Effector memory CD4-positive, alpha-beta T cell (primary cell): Measurements from ENCODE around the gene FABP3.

ENCODE experiments used
- DNase-seq, 3 donors: peaks; one replicate each; pipeline ENCODE4 v3.0.0-alpha.2; 2020
- H3K27ac ChIP-seq: 2 replicates; pipeline ENCODE4 v1.7.0; 2013; ENCODE audit warnings: mild to moderate bottlenecking, low read length, moderate library complexity; ENCODE audit not compliant: insufficient read depth, poor library complexity, severe bottlenecking
- H3K27me3 ChIP-seq: replicated peaks from 2 replicates; pipeline ENCODE4 v1.7.0; 2013; ENCODE audit warnings: mild to moderate bottlenecking, low read length; ENCODE audit not compliant: insufficient read depth, control insufficient read depth, poor library complexity, severe bottlenecking
- H3K36me3 ChIP-seq: 2 replicates; pipeline ENCODE4 v1.7.0; 2013; ENCODE audit warnings: mild to moderate bottlenecking, low read length, moderate library complexity; ENCODE audit not compliant: control insufficient read depth, insufficient read depth
- H3K4me1 ChIP-seq: 2 replicates; pipeline ENCODE4 v1.7.0; 2013; ENCODE audit warnings: low read length, mild to moderate bottlenecking; ENCODE audit not compliant: control insufficient read depth, insufficient read depth, poor library complexity, severe bottlenecking
- H3K4me3 ChIP-seq: 2 replicates; pipeline ENCODE4 v1.7.0; 2013; ENCODE audit warnings: low read length, low read depth, mild to moderate bottlenecking; ENCODE audit not compliant: insufficient read depth, poor library complexity, severe bottlenecking
- H3K9me3 ChIP-seq: 2 replicates; pipeline ENCODE4 v1.7.0; 2013; ENCODE audit warnings: mild to moderate bottlenecking, low read length, moderate library complexity; ENCODE audit not compliant: control insufficient read depth

FABP3 gene

GRCh38 chr1:31356427-31356826 lies 16.4 kb downstream of the FABP3 start:
- H3K36me3 ChIP-seq = peaks cover 29% of the 10 kb centered on the region
- no peaks in the 10 kb centered on the region for H3K27me3 ChIP-seq
- no peaks in the 10 kb centered on the region for H3K4me1 ChIP-seq
- H3K9me3 ChIP-seq = no peaks in the 10 kb centered on the region
- no peak for DNase-seq
- H3K4me3 ChIP-seq = no peak overlapping the region
- no peak overlapping the region for H3K27ac ChIP-seq

GRCh38 chr1:31354283-31354682 lies 18.6 kb downstream of the FABP3 start:
- H3K4me1 ChIP-seq = no peaks in the 10 kb centered on the region
- no peak for DNase-seq
- H3K36me3 ChIP-seq = peaks cover 36% of the 10 kb centered on the region
- no peak overlapping the region for H3K4me3 ChIP-seq
- no peaks in the 10 kb centered on the region for H3K27me3 ChIP-seq
- H3K27ac ChIP-seq = no peak overlapping the region
- H3K9me3 ChIP-seq = no peaks in the 10 kb centered on the region

DNA sequence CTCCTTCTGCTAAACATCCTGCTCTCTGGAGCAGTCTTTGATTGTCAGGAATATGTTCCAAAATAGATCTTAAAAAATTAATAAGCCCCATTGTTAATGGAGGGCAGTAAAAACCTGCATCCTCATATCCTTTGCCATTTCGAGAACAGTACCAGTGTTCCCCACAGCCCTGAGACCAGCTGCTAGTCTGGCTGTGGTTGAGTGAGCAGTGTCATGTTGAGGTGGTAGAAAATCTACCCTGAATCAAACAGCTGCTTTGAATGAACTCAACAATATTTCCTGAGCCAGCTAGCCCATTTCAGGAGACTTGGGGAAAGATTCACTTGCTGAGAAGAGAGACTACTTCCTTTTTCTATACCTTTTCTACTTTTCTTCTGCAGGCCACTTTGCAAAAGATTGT lies 24.4 kb downstream of the FABP3 start:
- Histone ChIP-seq H3K27me3 (no peaks in the 10 kb centered on the region), H3K4me1 (no peaks in the 10 kb centered on the region), H3K27ac (no peak overlapping the region), H3K9me3 (no peaks in the 10 kb centered on the region), H3K4me3 (no peak overlapping the region), H3K36me3 (peaks cover 33% of the 10 kb centered on the region)
- no peak for DNase-seq

DNA sequence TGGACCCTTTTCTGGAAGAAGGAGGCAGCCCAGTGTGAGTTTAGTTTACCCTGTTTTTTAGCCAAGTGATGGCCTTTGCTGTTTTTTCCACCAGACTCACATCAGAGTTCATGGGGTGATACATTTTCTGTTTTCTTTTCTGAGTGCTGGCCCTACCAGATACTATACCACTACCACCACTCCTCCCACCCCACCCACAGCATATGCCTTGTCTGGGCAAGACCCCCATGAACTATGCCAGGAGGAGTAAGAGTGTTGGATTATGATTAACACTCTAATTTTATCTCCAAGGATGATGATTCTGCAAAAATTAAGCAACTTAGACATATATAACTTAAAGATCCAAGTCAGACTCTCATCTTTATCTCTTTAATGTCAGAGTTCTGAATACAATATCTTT lies 26.1 kb downstream of the FABP3 start:
- Histone ChIP-seq H3K36me3 (peaks cover 31% of the 10 kb centered on the region), H3K4me1 (no peaks in the 10 kb centered on the region), H3K27me3 (no peaks in the 10 kb centered on the region), H3K27ac (no peak overlapping the region), H3K4me3 (no peak overlapping the region), H3K9me3 (no peaks in the 10 kb centered on the region)
- no peak for DNase-seq

DNA sequence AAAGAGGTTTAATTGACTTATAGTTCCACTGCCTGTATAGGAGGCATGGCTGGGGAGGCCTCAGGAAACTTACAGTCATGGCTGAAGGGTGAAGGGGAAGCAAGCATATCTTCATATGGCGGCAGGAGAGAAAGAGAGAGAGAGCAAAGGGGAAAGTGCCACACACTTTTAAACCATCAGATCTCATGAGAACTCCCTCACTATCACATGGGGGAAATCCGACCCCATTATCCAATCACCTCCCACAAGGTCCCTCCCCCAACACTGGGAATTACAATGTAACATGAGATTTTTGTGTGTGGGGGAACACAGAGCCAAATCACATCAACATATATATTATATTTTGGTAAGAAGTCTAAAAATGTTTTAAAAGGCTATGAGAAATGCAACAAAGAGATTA lies 27.2 kb downstream of the FABP3 start:
- H3K4me1 ChIP-seq = no peaks in the 10 kb centered on the region
- H3K4me3 ChIP-seq = no peak overlapping the region
- no peak overlapping the region for H3K27ac ChIP-seq
- no peak for DNase-seq
- no peaks in the 10 kb centered on the region for H3K27me3 ChIP-seq
- no peaks in the 10 kb centered on the region for H3K9me3 ChIP-seq
- H3K36me3 ChIP-seq = peaks cover 21% of the 10 kb centered on the region

GRCh38 chr1:31344503-31344902 lies 28.4 kb downstream of the FABP3 start:
- Histone ChIP-seq H3K9me3 (no peaks in the 10 kb centered on the region), H3K4me3 (no peak overlapping the region), H3K27ac (no peak overlapping the region), H3K36me3 (peaks cover 26% of the 10 kb centered on the region), H3K27me3 (no peaks in the 10 kb centered on the region), H3K4me1 (no peaks in the 10 kb centered on the region)
- DNase-seq = no peak

DNA sequence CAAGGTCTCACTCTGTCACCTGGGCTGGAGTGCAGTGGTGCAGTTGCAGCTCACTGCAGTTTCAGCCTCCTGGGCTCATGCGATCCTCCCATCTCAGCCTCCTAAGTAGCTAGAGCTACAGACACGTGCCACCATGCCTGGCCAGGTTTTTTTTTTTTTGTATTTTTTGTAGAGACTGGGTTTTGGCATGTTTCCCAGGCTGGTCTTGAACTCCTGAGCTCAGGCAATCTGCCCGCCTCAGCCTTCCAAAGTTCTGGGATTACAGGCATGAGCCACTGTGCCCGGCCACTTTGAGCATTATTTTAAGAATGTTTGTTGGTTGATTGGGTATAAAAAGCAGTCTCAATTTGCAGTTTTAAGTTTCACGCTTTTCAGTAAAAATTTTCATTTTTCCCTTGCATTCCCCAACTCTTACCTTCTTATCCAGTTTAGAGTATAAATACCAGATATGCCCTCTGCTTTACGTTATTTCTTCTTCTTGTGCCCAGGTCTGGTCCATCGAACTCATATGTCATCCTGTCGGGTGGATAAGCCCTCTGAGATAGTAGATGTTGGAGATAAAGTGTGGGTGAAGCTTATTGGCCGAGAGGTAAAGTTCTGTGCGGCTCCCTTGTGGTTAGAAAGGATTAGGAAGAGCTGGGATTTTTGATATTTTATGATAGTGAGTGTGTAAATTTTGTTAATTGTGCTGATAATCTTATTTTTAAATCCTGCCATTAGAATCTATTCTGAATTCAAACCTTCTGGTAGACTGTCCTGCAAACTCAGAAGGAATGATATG lies 36.0 kb downstream of the FABP3 start:
- DNase-seq = no peak
- Histone ChIP-seq H3K9me3 (no peaks in the 10 kb centered on the region), H3K27ac (no peak overlapping the region)

GRCh38 chr1:31335007-31335406 lies 37.9 kb downstream of the FABP3 start:
- peaks cover 5% of the 10 kb centered on the region for H3K36me3 ChIP-seq
- H3K4me3 ChIP-seq = no peak overlapping the region
- no peak for DNase-seq
- no peaks in the 10 kb centered on the region for H3K4me1 ChIP-seq
- no peak overlapping the region for H3K27ac ChIP-seq
- no peaks in the 10 kb centered on the region for H3K9me3 ChIP-seq
- no peaks in the 10 kb centered on the region for H3K27me3 ChIP-seq

More for the DNA sequence above, 36.0 kb downstream of the FABP3 start:
- no peaks in the 10 kb centered on the region for H3K4me1 ChIP-seq
- no peak overlapping the region for H3K4me3 ChIP-seq
- H3K36me3 ChIP-seq = peaks cover 6% of the 10 kb centered on the region
- no peaks in the 10 kb centered on the region for H3K27me3 ChIP-seq

GRCh38 chr1:31327381-31327780 lies 45.5 kb downstream of the FABP3 start:
- peaks cover 9% of the 10 kb centered on the region for H3K36me3 ChIP-seq
- H3K27ac ChIP-seq = no peak overlapping the region
- no peak overlapping the region for H3K4me3 ChIP-seq
- no peaks in the 10 kb centered on the region for H3K4me1 ChIP-seq
- no peaks in the 10 kb centered on the region for H3K9me3 ChIP-seq
- DNase-seq = no peak
- H3K27me3 ChIP-seq = no peaks in the 10 kb centered on the region

GRCh38 chr1:31326461-31326860 lies 46.4 kb downstream of the FABP3 start:
- no peak overlapping the region for H3K27ac ChIP-seq
- no peaks in the 10 kb centered on the region for H3K27me3 ChIP-seq

More at GRCh38 chr1:31326461-31326860, 46.4 kb downstream of the FABP3 start:
- Histone ChIP-seq H3K4me1 (no peaks in the 10 kb centered on the region), H3K4me3 (no peak overlapping the region), H3K9me3 (no peaks in the 10 kb centered on the region), H3K36me3 (peaks cover 9% of the 10 kb centered on the region)
- DNase-seq = no peak
